Measurements from ENCODE around the gene PHF13. TPM values are rescaled to one million over a fixed set of nuclear protein-coding genes. Genes with fewer than 3 reads are reported as not detected.
"Not testable (repeated sequence)": the region's sequence is repeated elsewhere in the genome, so short reads cannot be mapped to it uniquely, and the experiment has no call there.

PHF13 gene
- total RNA-seq, 4 donors from 2014 or later, result 12.6 to 21.7 (median 17.0) TPM

DNA sequence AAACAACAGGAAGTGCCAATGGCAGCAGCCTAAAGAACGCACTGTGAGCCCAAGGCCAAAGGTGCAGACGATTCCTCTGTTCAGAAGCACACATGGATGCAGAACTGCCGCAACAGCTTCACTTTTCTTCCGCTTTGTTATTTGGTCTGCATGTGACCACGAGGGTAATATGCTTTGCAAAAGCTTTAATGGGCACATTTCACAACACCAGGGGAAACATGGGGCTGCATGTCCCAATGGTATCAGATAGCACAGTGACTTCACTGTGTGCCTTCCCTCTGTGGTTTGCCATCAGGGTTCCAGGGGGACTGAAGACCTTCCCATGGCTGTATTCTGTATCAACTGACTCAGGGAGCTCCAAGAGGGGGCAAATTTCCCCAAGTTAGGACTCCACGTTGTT is 39.5 kb downstream of the PHF13 start:
- DNase-seq (ENCODE audit: low spot score in 2 of 2), result no peak
- H3K9me3 ChIP-seq, result no peaks in the 10 kb centered on the region
- TF ChIP-seq POLR2AphosphoS5 (IDR thresholded peaks at IDR 0.05) (no peak), POLR2A (IDR thresholded peaks at IDR 0.05) (no peak), CTCF (IDR thresholded peaks at IDR 0.05) (no peak), EP300 (IDR thresholded peaks at IDR 0.05) (no peak)
- WGBS, result 92% methylated on average over 6 of the region's 6 CpGs
- H3K4me1 ChIP-seq, result no peaks in the 10 kb centered on the region
- no peak overlapping the region for H3K27ac ChIP-seq
- peaks cover 29% of the 10 kb centered on the region for H3K36me3 ChIP-seq
- no peak overlapping the region for H3K4me3 ChIP-seq
- no peaks in the 10 kb centered on the region for H3K27me3 ChIP-seq

GRCh38 chr1:6653436-6654290 is 40.1 kb downstream of the PHF13 start:
- Histone ChIP-seq H3K4me1 (no peaks in the 10 kb centered on the region), H3K27ac (no peak overlapping the region), H3K36me3 (peaks cover 29% of the 10 kb centered on the region), H3K4me3 (no peak overlapping the region), H3K9me3 (no peaks in the 10 kb centered on the region), H3K27me3 (no peaks in the 10 kb centered on the region)
- no peak for DNase-seq (ENCODE audit: low spot score in 2 of 2)
- TF ChIP-seq CTCF (IDR thresholded peaks at IDR 0.05), result no peak
- no peak for TF ChIP-seq POLR2AphosphoS5 (IDR thresholded peaks at IDR 0.05)
- no peak for TF ChIP-seq EP300 (IDR thresholded peaks at IDR 0.05)
- TF ChIP-seq POLR2A (IDR thresholded peaks at IDR 0.05), result no peak
- 89% methylated on average over 23 of the region's 23 CpGs for WGBS

- Histone ChIP-seq H3K27me3 (no peaks in the 10 kb centered on the region), H3K9me3 (no peaks in the 10 kb centered on the region), H3K36me3 (peaks cover 20% of the 10 kb centered on the region), H3K27ac (no peak overlapping the region), H3K4me1 (no peaks in the 10 kb centered on the region), H3K4me3 (no peak overlapping the region)
- TF ChIP-seq POLR2A (IDR thresholded peaks at IDR 0.05) (no peak), POLR2AphosphoS5 (IDR thresholded peaks at IDR 0.05) (no peak), EP300 (IDR thresholded peaks at IDR 0.05) (no peak), CTCF (IDR thresholded peaks at IDR 0.05) (no peak)
- WGBS, result 86% methylated on average over 4 of the region's 6 CpGs
- no peak for DNase-seq (ENCODE audit: low spot score in 2 of 2)
These were observed 43.6 kb downstream of the PHF13 start for GRCh38 chr1:6657138-6657537.

DNA sequence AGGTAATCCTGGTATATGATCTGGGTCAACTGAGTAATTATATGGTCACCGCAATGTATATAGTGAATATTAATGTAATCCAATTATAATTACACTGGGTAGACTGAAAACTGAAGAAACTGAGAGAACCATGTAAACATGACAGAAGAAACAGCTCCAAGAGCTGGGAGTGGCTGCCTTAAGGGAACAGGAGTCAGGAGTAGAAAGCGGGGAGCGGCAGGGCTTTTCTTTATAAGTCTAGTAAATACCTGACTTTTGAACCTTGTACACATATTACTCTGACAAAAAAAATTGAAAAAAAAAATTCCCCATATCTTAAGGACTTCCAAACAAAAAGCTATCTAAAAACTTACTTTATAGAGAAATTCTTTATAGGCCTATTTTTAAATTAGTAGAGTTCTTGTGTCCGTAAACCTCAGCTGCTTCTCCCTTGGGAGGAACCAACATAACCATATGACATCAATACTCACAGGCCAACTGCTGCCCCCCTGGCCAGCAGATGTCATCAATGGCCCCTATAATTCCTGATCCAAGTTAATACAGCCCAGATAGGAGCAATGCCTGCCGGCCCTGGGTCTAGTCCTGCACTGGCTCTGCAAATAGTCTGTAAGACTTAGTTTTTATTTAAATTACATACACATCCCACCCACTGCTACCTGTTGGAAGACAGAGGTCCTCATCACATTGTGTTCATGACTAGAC is 45.0 kb downstream of the PHF13 start:
- Histone ChIP-seq H3K36me3 (peaks cover 6% of the 10 kb centered on the region), H3K4me3 (no peak overlapping the region), H3K4me1 (no peaks in the 10 kb centered on the region), H3K27me3 (no peaks in the 10 kb centered on the region), H3K27ac (no peak overlapping the region), H3K9me3 (no peaks in the 10 kb centered on the region)
- no peak for DNase-seq (ENCODE audit: low spot score in 2 of 2)
- TF ChIP-seq EP300 (IDR thresholded peaks at IDR 0.05) (no peak), POLR2A (IDR thresholded peaks at IDR 0.05) (no peak)
- 87% methylated on average over 5 of the region's 5 CpGs for WGBS

DNA sequence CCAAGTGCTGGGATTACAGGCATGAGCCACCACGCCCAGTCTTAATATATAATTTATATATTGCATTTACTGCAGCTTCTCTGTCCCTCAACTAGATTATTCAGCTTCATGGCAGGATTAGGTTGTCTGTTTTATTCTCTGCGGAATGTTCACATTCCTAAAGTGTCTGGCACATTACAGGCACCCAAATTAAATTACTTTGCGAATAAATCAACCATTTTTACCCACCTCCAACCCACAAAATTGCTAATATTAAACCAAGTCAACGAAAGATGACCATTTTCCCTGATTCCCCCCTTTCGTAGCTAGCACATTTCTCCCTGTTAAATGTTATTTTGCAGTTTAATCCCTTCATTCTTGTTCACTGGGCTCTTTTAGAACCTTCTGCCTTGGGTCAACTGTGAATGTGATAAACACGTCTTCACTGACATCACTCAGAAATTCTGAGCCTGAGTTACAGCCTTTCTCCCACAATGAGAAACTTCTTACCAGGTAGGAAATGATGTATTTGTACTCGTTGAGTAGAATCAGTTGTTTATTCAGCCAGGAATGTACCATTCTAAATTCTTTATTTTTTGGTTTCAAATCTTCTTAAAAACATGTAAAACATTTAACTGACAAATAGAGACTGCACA is 47.0 kb downstream of the PHF13 start:
- WGBS, result 90% methylated on average over 7 of the region's 7 CpGs
- H3K36me3 ChIP-seq, result peaks cover 8% of the 10 kb centered on the region
- no peaks in the 10 kb centered on the region for H3K27me3 ChIP-seq
- no peak overlapping the region for H3K4me3 ChIP-seq
- no peak for DNase-seq (ENCODE audit: low spot score in 2 of 2)
- H3K9me3 ChIP-seq, result no peaks in the 10 kb centered on the region
- H3K4me1 ChIP-seq, result no peaks in the 10 kb centered on the region
- no peak overlapping the region for H3K27ac ChIP-seq
- TF ChIP-seq EP300 (IDR thresholded peaks at IDR 0.05), result no peak
- no peak for TF ChIP-seq POLR2AphosphoS5 (IDR thresholded peaks at IDR 0.05)
- no peak for TF ChIP-seq POLR2A (IDR thresholded peaks at IDR 0.05)
- no peak for TF ChIP-seq CTCF (IDR thresholded peaks at IDR 0.05)

- H3K4me1 ChIP-seq; H3K4me3 ChIP-seq; H3K9me3 ChIP-seq; DNase-seq (ENCODE audit: low spot score in 2 of 2); H3K27me3 ChIP-seq; H3K27ac ChIP-seq: not testable (repeated sequence)
- H3K36me3 ChIP-seq, result peaks cover 27% of the 10 kb centered on the region
- 97% methylated on average over 7 of the region's 7 CpGs for WGBS
These were observed 48.9 kb downstream of the PHF13 start for GRCh38 chr1:6662468-6662867.
